HG02571 (cell line): Measurements from ENCODE around the gene ARPP21.
"Not testable (repeated sequence)": the region's sequence is repeated elsewhere in the genome, so short reads cannot be mapped to it uniquely, and the experiment has no call there.

ENCODE experiments used
- ATAC-seq: cut with Tn5 transposase; IDR thresholded peaks from one replicate; pipeline ENCODE4 v1.9.1; 2021; ENCODE audit warnings: mild to moderate bottlenecking, moderate library complexity; ENCODE audit not compliant: unreplicated experiment

Gene ARPP21

GRCh38 chr3:35639254-35640186 is at the start of gene ARPP21:
Gene ARPP21, plus strand, starts transcription at chr3:35639525. Its CDS starts 42,227 bp downstream, at chr3:35681752.
- no peak for ATAC-seq

GRCh38 chr3:35592589-35593295 is 46.6 kb upstream of the ARPP21 start:
- ATAC-seq: no peak

GRCh38 chr3:35594739-35595138 is 44.6 kb upstream of the ARPP21 start:
- ATAC-seq: no peak

DNA sequence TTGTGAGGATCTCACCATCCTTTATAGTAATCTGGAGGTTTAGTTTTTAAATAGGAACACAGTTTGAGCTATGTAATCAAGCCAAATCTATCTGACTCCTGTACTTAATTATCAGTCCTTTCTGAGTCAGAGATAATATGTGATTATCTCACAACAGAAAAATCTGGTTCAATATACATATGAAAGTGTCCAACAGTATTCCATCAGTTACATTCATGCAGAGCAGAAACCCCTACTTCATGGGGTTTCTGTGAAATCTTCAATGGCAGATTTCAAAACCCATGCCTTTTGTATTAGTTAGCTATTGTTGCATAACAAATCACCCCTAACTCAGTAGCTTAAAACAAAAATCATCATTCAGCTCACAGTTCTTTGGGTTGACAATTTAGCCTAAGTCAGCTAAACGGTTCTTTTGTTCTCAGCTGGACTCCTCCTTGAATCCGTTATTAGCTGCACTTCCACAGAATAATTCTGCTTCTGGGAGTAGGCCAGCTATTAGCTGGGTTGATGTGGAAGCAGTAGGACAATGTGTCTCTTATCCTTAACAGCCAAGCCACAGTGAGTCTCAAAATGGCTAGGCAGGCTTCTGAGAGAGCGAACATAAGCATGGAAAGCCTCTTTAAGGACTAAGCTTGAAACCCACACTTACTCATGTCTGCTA is 42.9 kb upstream of the ARPP21 start:
- ATAC-seq: no peak

GRCh38 chr3:35597490-35597889 is 41.8 kb upstream of the ARPP21 start:
- no peak for ATAC-seq

DNA sequence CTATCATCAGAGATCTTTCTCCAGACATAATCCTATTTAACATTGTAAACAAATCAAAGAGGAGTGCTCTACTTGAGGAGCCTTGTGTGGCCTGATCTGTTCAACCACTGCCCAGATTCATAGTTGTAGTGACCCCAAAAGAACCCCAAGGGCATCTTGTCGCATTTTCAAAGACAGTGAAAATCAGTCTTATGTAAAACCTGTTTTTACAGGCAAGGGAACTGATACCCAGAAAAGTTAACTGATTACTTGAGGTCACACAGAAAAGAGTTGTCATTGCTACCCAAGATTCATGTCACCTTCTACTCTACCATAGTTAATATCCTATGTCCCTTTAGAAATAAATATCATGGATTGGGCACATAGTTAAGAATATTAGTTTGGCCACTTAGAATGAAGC is 40.5 kb upstream of the ARPP21 start:
- ATAC-seq: no peak

DNA sequence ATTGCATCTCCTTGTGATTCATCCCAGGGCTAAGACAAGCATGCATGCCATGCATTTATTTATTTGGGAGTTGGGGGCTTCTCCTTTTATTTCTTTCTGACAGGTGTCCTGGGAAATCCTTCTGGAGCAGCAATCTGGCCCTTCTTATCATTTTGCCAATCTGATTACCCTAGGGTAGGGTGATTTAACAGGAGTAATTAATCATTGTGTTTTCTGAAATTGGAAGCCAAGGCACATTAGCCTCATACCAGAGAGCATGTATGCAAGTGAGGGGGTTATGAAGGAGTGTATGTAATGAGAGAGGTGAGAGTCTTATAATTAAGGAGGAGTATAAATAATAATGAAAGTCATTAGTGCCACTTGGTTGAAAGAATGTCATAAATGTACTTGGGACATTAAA is 37.4 kb upstream of the ARPP21 start:
- no peak for ATAC-seq

GRCh38 chr3:35602395-35602936 is 36.9 kb upstream of the ARPP21 start:
- ATAC-seq: no peak

GRCh38 chr3:35616346-35616745 is 23.0 kb upstream of the ARPP21 start:
- no peak for ATAC-seq

DNA sequence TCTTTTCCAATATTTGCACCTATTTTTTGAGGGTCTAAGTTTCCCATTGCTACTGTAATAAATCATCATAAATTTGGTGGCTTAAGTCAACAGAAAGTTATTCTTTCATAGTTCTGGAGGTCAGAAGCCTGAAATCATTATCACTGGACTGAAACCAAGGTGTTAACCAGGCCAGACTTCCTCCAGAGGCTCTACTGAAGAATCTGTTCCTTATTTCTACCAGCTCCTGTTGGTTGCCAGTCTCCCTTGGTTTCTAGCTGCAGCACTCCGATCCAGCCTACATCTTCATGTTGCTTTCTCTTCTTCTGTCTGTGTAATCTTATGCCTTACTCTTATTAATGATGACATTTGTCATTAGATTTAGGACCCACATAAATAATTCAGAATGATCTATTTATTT is 22.0 kb upstream of the ARPP21 start:
- no peak for ATAC-seq

- not testable (repeated sequence) for ATAC-seq
Measured at GRCh38 chr3:35620238-35620637, 19.1 kb upstream of the ARPP21 start.

GRCh38 chr3:35624698-35625097 is 14.6 kb upstream of the ARPP21 start:
- no peak for ATAC-seq

DNA sequence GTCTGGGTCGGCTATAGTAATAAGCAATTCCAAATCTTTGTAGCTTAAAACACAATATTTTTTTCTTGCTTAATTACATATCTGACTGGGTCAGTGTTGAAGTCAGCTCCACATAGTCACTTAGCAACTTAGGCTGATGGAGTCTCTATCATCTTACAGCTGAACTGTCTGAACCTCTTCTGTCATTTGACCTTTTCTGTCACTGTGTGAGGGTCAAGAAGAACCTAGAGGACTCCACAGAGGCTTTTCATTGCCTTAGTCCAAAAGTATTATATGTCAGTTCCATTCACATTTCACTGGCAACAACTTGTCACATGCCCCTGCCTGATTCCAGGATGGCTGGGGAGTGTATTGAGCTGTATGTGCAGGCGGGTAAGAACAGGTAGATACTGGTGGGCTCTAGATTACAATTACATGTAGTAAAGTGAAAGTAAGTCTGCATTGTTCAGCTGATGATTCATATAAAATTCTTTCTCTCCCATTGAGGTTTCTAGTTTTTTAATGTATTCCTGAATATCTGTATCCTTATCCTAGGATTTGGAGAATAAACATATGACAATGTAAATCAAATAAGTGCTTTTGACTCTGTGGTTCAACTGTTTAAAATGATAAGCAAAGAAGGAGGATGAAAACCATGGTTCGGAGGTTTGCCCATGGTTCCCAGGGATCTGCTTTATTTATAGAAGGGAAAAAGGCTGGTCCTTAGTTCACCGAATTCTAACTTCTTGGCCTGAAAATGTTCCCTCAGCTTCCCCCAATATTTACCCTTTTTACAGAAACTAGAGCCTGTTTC is 5.8 kb upstream of the ARPP21 start:
- ATAC-seq: no peak

- no peak for ATAC-seq
Measured at GRCh38 chr3:35635407-35635806, 3.9 kb upstream of the ARPP21 start.

DNA sequence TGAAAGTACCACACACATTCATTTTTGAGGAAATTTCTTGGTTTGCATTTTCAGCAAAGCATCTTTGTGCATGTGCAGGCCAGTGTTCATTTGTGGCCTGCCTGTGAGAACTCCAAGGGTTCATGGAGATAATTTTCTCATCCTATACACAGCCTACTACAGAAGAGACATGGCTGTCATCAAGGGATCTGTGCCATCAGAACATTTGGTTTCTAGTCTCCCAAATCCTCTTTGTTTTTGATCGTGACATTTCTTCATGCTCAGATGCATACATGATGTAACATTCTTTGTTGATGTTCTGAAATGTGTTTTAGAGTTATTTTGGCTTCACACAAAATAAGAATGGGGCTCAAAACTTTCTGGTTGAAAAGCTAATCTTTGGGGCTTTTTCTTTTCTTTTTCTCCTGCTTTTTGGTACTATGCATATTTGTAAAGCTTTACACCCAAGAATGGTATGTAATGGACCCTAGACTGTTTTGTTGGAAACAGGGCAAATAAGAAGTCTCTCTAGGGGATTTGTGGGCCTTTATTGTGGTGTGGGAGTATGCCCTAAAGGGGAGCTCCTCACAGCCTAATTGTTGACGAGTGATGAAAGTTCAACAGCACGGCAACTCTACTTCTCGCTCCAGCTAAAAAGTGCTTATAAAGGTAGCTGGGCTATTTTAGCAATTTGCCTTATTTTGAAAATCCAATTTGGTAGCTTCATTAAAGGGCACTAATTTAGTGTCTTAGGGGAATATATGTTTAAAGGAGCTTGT is 3.2 kb upstream of the ARPP21 start:
- no peak for ATAC-seq

- ATAC-seq: no peak
Measured at GRCh38 chr3:35638251-35638979, 910 bp upstream of the ARPP21 start.

DNA sequence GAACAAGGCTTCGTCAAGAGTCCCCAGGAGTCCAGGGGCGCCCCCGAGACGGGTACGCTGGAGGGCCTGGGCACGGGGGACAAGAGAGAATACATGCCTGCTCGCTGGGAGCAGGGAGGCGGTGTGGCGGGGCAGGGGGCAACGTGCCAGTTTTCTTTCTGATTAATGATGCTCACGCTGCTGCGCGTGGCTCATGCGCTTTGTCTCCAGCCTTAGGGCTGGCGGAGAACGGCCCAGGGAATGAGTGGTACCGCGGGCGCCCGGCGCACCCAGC is 408 bp upstream of the ARPP21 start:
- no peak for ATAC-seq

DNA sequence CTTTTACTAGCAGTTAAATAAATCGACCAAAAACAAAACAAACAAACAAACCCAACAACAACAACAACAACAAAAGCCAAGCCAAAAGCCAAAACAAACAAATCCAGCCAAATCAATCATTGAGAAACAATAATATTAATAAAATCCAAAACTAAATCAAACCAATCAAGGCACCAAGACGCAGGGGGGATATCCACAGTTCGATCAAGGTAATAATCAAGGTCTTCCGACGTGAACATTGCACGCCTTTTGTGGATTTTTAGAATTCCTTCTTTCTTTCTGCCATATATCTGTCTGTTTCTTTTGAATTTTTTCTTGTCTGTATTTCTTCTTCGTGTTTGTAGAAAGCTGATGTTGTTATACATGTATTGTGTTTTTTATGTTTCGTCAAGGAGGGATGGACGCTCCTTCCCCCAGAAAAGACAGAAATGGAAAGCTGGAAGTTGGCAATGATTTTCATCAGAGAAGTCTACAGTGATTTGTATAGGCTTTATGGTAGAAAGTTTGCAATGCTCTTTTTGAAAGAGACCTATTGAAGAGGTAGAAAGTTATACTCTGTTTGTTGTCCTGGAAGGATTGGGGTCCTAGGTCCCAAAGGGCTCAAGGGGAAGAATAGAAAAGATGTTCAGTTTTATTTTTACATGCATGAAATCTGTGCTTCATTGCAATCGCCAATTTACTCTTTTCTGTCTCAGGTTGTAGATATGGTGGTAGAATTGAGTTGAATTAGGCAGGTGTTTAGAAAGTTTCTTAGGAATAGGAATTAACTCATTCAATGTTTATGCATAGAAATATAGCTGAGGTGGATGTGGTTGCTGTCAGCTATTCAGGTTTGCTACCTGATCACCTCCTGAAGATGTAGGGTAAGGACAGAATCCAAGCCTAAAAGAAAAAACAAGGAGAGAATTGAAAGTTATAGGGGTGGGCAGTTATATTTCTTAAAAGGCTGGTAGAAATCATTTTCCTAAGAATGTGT is 1.2 kb downstream of the ARPP21 start:
- no peak for ATAC-seq
